GF-D8 (cell line): ENCODE data around the gene SLC6A14.

ENCODE experiments used
- DNase-seq: peaks from one replicate; lab custom pipeline; 2025; lab: John Stamatoyannopoulos, UW

SLC6A14 gene, protein sequence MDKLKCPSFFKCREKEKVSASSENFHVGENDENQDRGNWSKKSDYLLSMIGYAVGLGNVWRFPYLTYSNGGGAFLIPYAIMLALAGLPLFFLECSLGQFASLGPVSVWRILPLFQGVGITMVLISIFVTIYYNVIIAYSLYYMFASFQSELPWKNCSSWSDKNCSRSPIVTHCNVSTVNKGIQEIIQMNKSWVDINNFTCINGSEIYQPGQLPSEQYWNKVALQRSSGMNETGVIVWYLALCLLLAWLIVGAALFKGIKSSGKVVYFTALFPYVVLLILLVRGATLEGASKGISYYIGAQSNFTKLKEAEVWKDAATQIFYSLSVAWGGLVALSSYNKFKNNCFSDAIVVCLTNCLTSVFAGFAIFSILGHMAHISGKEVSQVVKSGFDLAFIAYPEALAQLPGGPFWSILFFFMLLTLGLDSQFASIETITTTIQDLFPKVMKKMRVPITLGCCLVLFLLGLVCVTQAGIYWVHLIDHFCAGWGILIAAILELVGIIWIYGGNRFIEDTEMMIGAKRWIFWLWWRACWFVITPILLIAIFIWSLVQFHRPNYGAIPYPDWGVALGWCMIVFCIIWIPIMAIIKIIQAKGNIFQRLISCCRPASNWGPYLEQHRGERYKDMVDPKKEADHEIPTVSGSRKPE

GRCh38 chrX:116436358-116436816, at the start of gene SLC6A14:
Gene SLC6A14 (plus strand): TSS chrX:116436606. CDS start chrX:116436710, 104 bp downstream.
- no peak for DNase-seq

DNA sequence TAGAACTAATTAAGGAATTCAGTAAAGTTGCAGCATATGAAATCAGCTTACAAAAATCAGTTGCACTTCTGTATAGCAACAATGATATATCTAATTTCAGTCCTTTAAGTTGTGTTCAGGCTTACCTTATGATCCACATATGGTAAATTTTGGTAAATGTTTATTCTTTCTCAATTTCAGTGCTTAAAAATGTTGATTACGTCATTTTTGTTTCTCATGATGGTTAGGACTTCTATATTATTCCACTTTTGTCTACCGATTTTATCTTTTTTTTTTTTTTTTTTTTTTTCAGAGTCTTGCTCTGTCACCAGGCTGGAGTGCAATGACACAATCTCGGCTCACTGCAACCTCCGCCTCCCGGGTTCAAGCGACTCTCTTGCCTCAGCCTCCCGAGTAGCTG, 40.7 kb upstream of the SLC6A14 start:
- DNase-seq, result no peak

DNA sequence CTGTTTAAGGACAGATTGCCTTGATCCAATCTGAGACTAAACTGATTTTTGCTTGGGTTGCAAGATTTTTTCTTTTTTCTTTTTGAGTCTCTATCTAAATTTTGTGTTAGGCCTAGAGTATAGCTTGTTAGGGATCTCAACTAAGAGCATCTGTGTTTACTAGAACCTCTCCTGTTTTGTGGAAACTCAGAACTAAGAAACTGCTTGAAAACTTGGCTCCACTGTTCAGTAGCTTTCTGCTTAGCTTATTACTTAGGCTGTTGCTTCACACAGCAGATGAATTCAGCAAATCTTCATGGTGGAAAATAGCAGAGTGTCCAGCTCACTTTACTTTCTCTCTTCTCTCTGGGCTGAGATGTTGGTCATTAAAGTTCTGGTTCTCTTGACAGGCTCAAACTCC, 36.7 kb upstream of the SLC6A14 start:
- no peak for DNase-seq

DNA sequence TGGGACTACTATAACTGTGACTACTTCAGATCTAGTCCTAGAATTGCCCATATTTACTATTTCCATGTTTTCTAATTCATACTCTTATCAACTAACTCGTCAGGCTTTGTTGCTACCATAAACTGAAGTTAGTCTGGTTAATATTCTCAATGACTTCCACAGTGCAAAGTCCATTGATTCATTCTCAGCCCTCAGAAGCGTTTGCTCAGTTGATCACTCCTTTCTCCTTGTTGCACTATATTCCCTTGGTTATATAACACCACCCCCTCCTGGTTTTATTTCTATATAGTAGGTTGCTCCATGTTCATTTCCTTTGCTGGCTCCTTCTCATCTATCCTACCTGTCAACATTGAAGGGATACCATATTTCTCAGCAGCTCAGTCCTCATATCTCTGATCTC, 27.2 kb upstream of the SLC6A14 start:
- no peak for DNase-seq

- no peak for DNase-seq
Measured at GRCh38 chrX:116413273-116413672, 23.1 kb upstream of the SLC6A14 start.

DNA sequence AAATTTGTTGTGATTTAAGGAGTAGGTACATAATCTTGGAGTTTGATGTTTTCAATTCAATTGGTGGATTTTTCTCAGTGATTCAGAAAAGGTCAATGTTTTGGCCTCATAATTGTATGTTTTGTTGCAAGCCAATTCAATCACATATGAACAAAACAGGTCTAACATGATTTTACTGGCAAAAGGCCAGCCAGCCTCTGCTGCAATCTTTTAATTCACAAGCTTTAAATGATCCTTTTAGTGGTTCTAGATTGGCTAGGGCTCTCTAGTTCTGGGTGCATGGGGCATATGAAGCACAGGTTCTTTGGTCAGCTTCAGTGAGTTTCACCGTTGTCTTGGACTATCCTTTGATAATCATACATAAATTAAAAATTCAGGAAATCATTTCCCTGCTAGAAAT, 19.2 kb upstream of the SLC6A14 start:
- DNase-seq, result no peak

DNA sequence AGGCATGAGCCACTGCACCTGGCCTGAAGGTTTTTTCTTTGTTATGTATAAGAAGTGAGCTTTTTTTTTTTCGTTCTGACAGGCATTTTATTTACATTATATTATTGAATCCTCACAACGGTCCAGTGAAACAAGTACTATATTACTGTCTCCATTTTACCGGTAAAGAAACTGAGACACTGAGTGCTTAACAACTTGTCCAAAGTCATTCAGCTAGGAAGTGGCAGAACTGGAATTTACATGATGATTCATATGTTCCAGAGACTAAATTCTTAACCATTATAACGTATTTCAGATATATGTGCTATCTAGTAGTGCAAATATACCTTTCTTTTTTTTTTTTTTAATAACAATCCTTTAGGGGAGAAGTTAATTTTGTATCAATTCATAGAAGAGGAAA, 18.4 kb upstream of the SLC6A14 start:
- no peak for DNase-seq

GRCh38 chrX:116427978-116428377, 8.4 kb upstream of the SLC6A14 start:
- DNase-seq, result no peak

GRCh38 chrX:116435597-116435996, 809 bp upstream of the SLC6A14 start:
- DNase-seq, result no peak

DNA sequence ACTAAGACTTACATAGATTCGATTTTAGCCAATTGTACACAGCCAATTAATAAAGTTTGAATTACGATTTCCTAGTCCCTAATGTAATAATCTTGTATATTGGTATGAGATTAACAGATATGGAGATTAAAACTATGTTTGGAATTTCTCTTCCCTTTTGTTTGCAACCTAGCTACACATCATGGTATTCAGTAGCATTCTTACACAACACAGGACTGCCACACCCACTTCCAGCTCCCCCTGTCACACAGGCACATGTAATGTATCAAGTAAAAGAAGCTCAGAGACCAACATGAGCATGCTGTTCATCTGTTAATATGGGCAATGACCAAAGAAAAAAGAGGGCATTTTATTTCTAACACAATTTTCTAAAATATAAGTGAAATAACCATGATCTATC, 12.8 kb downstream of the SLC6A14 start:
- DNase-seq, result no peak

DNA sequence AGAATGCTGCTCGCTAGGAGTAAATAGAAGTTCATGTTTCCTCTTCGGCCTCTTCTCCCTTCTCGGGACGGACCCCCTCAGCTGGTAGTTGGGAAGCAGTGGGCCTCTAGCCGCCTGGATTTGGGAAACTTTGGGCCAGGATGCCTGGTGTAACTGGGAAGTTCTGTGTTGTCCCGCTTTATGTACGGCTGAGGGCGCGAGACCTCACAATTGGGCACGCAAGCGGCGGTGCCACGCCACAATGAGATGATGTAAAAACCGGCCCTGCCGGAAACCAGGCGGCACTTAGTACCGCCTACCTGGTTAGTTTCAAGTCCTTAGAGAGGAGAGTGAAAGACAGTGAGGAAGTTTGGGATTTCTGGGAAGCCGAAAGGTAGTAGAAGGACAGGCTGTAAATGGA, 26.4 kb downstream of the SLC6A14 start, which contains the start of gene CT83:
TSS of gene CT83 (minus strand) at position 155 of the 400 bp plus-strand sequence. CDS start at position 35, 120 bp downstream.
- DNase-seq, result no peak

GRCh38 chrX:116480059-116480458, 43.7 kb downstream of the SLC6A14 start:
- DNase-seq, result no peak

- DNase-seq, result no peak
Measured at GRCh38 chrX:116490104-116490503, 53.7 kb downstream of the SLC6A14 start.

GRCh38 chrX:116493271-116493670, 56.9 kb downstream of the SLC6A14 start:
- no peak for DNase-seq

DNA sequence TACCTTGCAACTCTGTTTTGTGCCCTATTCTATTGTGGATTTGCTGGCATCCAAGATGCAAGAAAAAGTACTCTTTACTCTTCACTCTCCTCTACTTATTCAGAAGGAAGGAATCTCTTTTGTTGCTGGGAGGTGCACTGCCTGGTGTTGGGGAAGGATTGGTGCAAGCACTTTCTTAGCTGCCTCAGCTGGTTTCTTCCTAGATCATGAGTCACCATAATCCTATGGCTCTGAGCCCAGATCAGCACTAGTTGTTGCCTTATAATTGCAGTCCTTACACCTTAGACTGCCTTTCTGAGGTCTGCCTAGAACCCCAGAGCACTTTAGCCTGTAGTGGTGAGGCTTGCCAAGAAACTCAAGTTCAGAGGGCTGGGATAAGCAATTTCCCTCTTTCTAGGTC, 63.4 kb downstream of the SLC6A14 start:
- no peak for DNase-seq
